ENCODE measurements around the gene DOK6. TPM values are rescaled to one million over a fixed set of nuclear protein-coding genes. Genes with fewer than 3 reads are reported as not detected.

DOK6 gene
- total and polyA plus RNA-seq, 10 of the 15 experiments (the other 5 are each of a cell fraction or from before 2014, with no cell fraction given): 0.01 to 0.09 (median 0.04) TPM; not detected in 4

- Histone ChIP-seq H2AFZ (ENCODE audit: control insufficient read depth, low read depth, low read length) (no peak overlapping the region), H3K9ac (ENCODE audit: control insufficient read depth, insufficient read depth, low read length) (no peak overlapping the region), H3K79me2 (ENCODE audit: control insufficient read depth, insufficient read depth, low read length) (no peaks in the 10 kb centered on the region), H3K9me3 (replicated peaks; ENCODE audit: control insufficient read depth, insufficient read depth, low read length) (no peaks in the 10 kb centered on the region; the same call in 2 of the 3 replicates), H3K4me2 (ENCODE audit: control insufficient read depth, insufficient read depth) (no peak overlapping the region), H3K27ac (ENCODE audit: control insufficient read depth, insufficient read depth) (no peak overlapping the region), H3K4me3 (no peak overlapping the region), H3K36me3 (ENCODE audit: control insufficient read depth in 2 of 2, insufficient read depth in 2 of 2, low read length in 1 of 2) (no peaks in the 10 kb centered on the region), H3K27me3 (replicated peaks in 1 of 2; ENCODE audit: control insufficient read depth in 2 of 2, insufficient read depth in 2 of 2, low read length in 1 of 2) (no peaks in the 10 kb centered on the region), H3K4me1 (ENCODE audit: control insufficient read depth, insufficient read depth, low read length) (no peaks in the 10 kb centered on the region), H4K20me1 (ENCODE audit: control insufficient read depth, insufficient read depth) (no peaks in the 10 kb centered on the region)
- ChIA-PET RAD21 (ENCODE audit: unreplicated experiment) (no interaction called here), SMC1A (ENCODE audit: uncharacterized antibody, unreplicated experiment) (no interaction called here), CTCF (no interaction called here), POLR2A (no interaction called here)
- DNase-seq (ENCODE audit: low read depth, low spot score) (no peak), FAIRE-seq (no peak), ATAC-seq (no peak)
- TF ChIP-seq REST (IDR thresholded peaks at IDR 0.05; ENCODE audit: low read depth, low read length) (no peak), USF2 (IDR thresholded peaks at IDR 0.05; ENCODE audit: borderline replicate concordance, low read depth, low read length) (no peak), TARDBP (IDR thresholded peaks at IDR 0.05; ENCODE audit: borderline replicate concordance) (no peak), NR2C1 (IDR thresholded peaks at IDR 0.05) (no peak), SMAD5 (IDR thresholded peaks at IDR 0.05; ENCODE audit: low read depth) (no peak), ZZZ3 (IDR thresholded peaks at IDR 0.05; ENCODE audit: control insufficient read depth, insufficient read length, low read depth) (no peak), KLF5 (IDR thresholded peaks at IDR 0.05; ENCODE audit: partially characterized antibody) (no peak), YY1 (IDR thresholded peaks at IDR 0.05; ENCODE audit: low read depth, low read length) (no peak), TAF1 (IDR thresholded peaks at IDR 0.05; ENCODE audit: borderline replicate concordance, low read depth, low read length) (no peak), POU2F2 (IDR thresholded peaks at IDR 0.05; ENCODE audit: borderline replicate concordance, low read depth, low read length) (no peak)
- in situ Hi-C loops (cut with MboI) (no loop called here), intact Hi-C loops (cut with micrococcal nuclease; ENCODE audit: unreplicated experiment) (no loop called here)
- no TSS peak for BruUV-seq (replicated peaks)
- 3% methylated on average over 2 of the region's 2 CpGs for WGBS (ENCODE audit: insufficient coverage, insufficient replicate concordance, low lambda C conversion rate, missing lambda C conversion rate)
Observed at GRCh38 chr18:69569133-69569532, 168.4 kb downstream of the DOK6 start.
